ENCODE measurements around the gene SERPIND1. TPM values are rescaled to one million over a fixed set of nuclear protein-coding genes. Genes with fewer than 3 reads are reported as not detected.

The SERPIND1 gene
- total RNA-seq, 4 donors from 2014 or later, result 0.22 TPM; not detected in 3

GRCh38 chr22:20792966-20793728 is 19.2 kb downstream of the SERPIND1 start:
- intact Hi-C loops (cut with DNase I; ENCODE audit: low total_unique reads) (no loop called here), in situ Hi-C loops (cut with MboI; ENCODE audit: low sequenced_read_pairs in 4 of 4) (no loop called here)
- TF ChIP-seq POLR2A (IDR thresholded peaks at IDR 0.05) (no peak), CTCF (IDR thresholded peaks at IDR 0.05 in 4 of 5, conservative IDR thresholded peaks at IDR 0.05 in 1 of 5) (no peak)
- no peaks in the 10 kb centered on the region for H3K4me1 ChIP-seq
- DNase-seq (no peak), ATAC-seq (no peak)
- H3K27ac ChIP-seq, result no peak overlapping the region
- H3K9me3 ChIP-seq, result no peaks in the 10 kb centered on the region
- peaks cover 0 to 64% of the 10 kb centered on the region in 2 donors for H3K36me3 ChIP-seq
- H3K4me3 ChIP-seq, result no peak overlapping the region
- no peaks in the 10 kb centered on the region for H3K27me3 ChIP-seq

GRCh38 chr22:20793748-20794649 is 20.1 kb downstream of the SERPIND1 start:
- intact Hi-C loops (cut with DNase I; ENCODE audit: low total_unique reads) (no loop called here), in situ Hi-C loops (cut with MboI; ENCODE audit: low sequenced_read_pairs in 4 of 4) (no loop called here)
- DNase-seq (no peak), ATAC-seq (no peak)
- Histone ChIP-seq H3K36me3 (peaks cover 0 to 68% of the 10 kb centered on the region in 2 donors), H3K9me3 (no peaks in the 10 kb centered on the region), H3K27me3 (no peaks in the 10 kb centered on the region), H3K27ac (no peak overlapping the region), H3K4me3 (no peak overlapping the region), H3K4me1 (no peaks in the 10 kb centered on the region)
- TF ChIP-seq POLR2A (IDR thresholded peaks at IDR 0.05) (no peak), CTCF (IDR thresholded peaks at IDR 0.05 in 4 of 5, conservative IDR thresholded peaks at IDR 0.05 in 1 of 5) (no peak)

GRCh38 chr22:20794650-20795413 is 20.9 kb downstream of the SERPIND1 start:
- in situ Hi-C loops (cut with MboI; ENCODE audit: low sequenced_read_pairs in 4 of 4) (no loop called here), intact Hi-C loops (cut with DNase I; ENCODE audit: low total_unique reads) (no loop called here)
- DNase-seq (no peak), ATAC-seq (no peak)
- peaks cover 0 to 76% of the 10 kb centered on the region in 2 donors for H3K36me3 ChIP-seq
- H3K9me3 ChIP-seq, result no peaks in the 10 kb centered on the region
- no peak overlapping the region for H3K27ac ChIP-seq
- no peak overlapping the region for H3K4me3 ChIP-seq
- TF ChIP-seq CTCF (IDR thresholded peaks at IDR 0.05 in 4 of 5, conservative IDR thresholded peaks at IDR 0.05 in 1 of 5) (no peak), POLR2A (IDR thresholded peaks at IDR 0.05) (no peak)
- H3K27me3 ChIP-seq, result no peaks in the 10 kb centered on the region
- H3K4me1 ChIP-seq, result no peaks in the 10 kb centered on the region

- intact Hi-C loops (cut with DNase I; ENCODE audit: low total_unique reads), result no loop called here
- ATAC-seq, result no peak
- TF ChIP-seq CTCF (IDR thresholded peaks at IDR 0.05 in 4 of 5, conservative IDR thresholded peaks at IDR 0.05 in 1 of 5), result no peak
These were observed 22.8 kb downstream of the SERPIND1 start for GRCh38 chr22:20796731-20797130.

More at GRCh38 chr22:20796731-20797130, 22.8 kb downstream of the SERPIND1 start:
- Histone ChIP-seq H3K4me1 (no peaks in the 10 kb centered on the region), H3K27me3 (no peaks in the 10 kb centered on the region), H3K9me3 (no peaks in the 10 kb centered on the region), H3K36me3 (peaks cover 0 to 93% of the 10 kb centered on the region in 2 donors), H3K27ac (no peak overlapping the region), H3K4me3 (no peak overlapping the region)
- DNase-seq, result no peak
- in situ Hi-C loops (cut with MboI; ENCODE audit: low sequenced_read_pairs in 4 of 4), result no loop called here
